NCI-H748 treated with DMSO at 0.1 percent for 48 hours (cell line): ENCODE measurements around the gene MFN2.
"Not testable (repeated sequence)": the region's sequence is repeated elsewhere in the genome, so short reads cannot be mapped to it uniquely, and the experiment has no call there.

Experiments
- DNase-seq: peaks from one replicate; lab custom pipeline; 2025; lab: John Stamatoyannopoulos, UW

MFN2 gene

DNA sequence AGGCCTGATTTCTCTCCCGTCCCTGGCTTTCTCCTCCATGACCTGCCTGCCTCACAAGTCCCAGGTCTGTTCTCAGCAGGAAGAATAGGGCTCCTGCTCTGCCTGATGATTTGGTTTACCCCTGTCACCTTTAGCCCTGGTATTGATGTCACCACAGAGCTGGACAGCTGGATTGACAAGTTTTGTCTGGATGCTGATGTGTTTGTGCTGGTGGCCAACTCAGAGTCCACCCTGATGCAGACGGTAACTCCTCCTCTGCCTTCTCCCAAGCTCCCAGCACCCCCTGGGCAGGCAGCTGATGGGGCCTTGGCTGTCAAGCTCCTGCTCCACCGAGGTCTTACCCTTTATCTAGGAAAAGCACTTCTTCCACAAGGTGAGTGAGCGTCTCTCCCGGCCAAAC lies 18.4 kb downstream of the MFN2 start:
- no peak for DNase-seq

DNA sequence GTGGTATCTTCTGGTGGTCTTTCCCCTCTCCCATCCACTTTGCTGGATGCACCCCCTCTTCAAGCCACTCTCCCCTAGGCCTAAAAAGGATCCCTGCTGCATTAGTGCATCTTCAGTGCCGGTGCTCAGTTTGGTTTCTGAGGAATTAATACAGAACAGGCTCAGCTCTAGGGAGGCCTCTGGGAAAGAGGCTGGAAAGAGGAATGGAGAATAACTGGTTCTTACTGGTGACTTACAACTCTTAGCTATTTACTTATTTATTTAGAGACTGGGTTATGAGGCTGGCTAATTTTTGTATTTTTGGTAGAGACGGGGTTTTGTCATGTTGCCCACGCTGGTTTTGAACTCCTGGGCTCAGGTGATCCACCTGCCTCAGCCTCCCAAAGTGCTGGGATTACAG lies 19.0 kb downstream of the MFN2 start:
- no peak for DNase-seq

DNA sequence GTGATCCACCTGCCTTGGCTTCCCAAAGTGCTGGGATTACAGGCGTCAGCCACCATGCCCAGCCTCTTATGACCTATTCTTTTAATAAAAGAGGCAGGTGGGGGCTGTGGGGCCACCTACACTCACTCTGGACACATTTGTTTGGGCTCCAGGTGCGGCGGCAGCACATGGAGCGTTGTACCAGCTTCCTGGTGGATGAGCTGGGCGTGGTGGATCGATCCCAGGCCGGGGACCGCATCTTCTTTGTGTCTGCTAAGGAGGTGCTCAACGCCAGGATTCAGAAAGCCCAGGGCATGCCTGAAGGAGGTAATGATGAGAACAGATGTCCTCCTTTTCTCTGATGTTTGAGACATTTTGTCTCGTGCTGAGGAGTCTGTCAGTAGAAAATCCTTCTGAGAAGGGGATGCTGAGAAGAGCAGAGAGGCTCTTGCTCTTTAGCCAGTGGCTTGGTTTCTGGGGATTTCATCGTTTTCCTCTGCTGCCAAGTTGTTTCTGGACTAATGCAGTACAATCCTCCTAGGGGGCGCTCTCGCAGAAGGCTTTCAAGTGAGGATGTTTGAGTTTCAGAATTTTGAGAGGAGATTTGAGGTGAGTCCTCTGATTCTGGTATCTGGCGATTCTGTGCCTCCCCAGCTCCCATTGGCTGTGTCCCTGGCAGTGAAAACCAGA lies 21.1 kb downstream of the MFN2 start:
- DNase-seq = no peak

DNA sequence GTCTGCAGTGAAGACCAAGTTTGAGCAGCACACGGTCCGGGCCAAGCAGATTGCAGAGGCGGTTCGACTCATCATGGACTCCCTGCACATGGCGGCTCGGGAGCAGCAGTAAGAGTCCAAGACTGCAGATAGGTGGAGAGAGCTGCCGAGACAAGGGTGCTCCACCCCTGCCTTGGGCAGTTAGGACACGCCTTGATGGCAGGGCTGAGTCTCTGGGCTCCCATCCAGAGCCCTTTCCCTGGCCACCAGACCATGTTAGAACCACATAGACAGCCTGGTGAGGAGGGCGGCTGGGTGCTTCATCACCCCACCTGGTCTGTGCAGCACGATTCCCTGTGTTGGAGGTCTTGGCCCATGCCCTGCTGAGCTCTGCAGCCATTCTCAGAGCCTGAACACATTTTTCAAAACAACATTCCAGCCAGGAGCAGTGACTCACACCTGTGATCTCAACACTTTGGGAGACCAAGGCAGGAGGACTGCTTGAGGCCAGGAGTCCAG lies 21.8 kb downstream of the MFN2 start:
- DNase-seq = no peak

DNA sequence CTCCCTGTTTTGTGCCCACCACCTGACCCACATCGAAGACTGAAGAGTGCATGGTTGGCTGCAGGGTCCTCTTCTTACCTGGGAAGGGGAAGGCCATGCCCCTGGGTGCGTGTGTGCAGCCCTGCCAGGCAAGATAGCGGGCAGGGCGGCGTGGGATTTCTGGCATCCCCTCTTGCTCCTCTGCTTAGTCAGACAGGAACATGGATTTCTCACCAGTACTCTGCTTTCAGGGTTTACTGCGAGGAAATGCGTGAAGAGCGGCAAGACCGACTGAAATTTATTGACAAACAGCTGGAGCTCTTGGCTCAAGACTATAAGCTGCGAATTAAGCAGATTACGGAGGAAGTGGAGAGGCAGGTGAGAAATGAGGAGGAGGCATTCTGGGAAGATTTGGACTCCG lies 23.5 kb downstream of the MFN2 start:
- DNase-seq = no peak

DNA sequence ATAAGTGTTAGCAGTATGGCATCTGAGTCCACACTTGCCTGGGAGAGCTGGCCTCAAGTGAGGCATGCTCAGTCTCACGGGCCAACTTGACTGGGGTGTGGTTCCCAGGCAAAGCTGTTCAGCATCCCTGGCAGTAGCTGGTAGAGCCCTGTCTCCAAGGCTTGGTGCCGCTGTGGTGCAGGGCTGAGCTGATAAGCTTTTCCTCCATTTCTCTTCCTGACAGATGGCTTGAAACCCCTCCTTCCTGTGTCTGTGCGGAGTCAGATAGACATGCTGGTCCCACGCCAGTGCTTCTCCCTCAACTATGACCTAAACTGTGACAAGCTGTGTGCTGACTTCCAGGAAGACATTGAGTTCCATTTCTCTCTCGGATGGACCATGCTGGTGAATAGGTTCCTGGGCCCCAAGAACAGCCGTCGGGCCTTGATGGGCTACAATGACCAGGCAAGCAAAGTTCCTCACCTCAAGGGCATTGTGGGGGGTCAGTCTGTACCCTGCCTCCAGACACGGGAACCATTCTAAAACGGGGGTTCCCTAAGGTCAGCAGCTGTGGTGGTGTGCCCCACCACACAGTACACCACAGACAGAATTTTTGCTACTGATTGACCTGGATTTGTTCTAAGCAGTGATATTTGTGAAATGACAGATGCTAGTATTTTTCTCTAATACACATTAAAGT lies 25.4 kb downstream of the MFN2 start:
- no peak for DNase-seq

DNA sequence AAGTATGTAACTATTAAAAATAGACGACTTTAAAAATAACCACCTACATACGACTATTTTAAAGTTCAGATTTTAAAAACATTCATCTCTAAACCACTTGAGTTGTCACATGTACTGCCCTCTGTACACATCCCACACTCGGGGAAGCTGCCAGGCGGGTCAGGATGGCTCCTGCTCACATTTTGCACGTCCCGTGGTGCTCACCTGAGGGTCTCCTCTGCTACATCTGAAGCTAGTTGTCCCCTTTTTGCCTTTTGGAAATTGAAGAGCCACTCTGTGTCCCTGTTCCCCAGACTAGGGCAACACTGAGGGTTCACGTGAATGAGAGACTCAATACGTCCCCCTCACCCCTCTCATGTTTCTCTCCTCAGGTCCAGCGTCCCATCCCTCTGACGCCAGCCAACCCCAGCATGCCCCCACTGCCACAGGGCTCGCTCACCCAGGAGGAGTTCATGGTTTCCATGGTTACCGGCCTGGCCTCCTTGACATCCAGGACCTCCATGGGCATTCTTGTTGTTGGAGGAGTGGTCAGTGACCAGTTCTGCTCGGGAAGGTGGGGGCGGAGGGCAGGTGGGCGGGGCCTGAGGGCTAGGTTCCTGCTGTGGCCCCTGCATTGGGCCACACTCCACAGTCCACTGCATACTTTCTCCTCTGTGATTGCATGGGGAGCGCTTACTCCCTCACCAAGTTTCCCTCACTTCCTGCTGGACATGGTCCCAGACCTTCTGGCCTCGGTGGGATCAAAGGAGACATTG lies 26.1 kb downstream of the MFN2 start:
- DNase-seq = no peak

DNA sequence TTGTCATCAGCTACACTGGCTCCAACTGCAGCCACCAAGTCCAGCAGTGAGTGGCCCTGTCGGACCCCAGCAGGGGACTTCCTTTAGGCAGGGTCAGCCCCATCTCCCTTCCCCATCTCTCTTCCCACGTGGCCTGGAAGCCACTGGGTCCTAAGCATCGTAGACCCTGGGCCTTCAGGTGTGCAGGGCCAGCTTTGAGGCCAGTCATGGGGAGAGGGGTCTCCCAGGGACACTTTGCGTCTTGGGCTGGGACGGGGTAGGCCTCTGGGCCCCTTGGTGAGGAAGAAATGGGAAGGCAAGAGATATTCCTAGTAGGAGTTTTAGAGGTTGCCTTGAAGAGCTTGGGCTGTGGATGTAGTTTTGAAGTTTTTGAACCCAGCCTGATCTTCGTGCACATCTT lies 27.0 kb downstream of the MFN2 start:
- no peak for DNase-seq

DNA sequence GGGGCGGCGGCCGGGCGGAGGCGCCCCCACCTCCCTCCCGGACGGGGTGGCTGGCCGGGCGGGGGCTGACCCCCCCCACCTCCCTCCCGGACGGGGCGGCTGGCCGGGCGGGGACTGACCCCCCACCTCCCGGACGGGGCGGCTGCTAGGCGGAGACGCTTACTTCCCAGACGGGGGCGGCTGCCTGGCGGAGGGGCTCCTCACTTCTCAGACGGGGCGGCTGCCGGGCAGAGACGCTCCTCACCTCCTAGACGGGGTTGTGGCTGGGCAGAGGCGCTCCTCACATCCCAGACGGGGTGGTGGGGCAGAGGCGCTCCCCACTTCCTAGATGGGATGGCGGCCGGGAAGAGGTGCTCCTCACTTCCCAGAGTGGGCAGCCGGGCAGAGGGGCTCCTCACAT lies 28.1 kb downstream of the MFN2 start:
- DNase-seq = not testable (repeated sequence)

DNA sequence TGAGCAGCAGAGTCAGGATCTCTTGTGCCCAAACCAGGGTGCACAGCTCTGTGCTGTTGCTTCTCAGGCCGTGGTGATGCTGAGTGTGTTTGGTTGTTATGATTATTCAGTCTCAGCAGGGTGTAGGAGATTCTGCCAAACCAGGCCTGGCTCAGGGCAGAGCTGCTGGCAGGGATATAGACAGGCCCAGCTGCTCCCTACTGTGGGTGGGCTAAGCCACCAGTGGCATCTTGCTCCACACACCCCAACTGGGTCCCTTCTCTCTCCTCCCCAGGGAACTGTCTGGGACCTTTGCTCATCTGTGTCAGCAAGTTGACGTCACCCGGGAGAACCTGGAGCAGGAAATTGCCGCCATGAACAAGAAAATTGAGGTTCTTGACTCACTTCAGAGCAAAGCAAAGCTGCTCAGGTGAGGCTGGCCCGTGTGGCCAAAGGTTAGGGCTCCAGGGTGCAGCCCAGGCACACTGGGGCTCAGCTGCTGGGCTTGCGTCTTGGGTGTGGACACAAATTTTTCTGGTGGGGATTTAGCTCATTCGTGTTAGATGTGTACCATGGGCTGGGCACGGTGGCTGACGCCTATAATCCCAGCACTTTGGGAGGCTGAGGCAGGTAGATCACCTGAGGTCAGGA lies 29.2 kb downstream of the MFN2 start:
- no peak for DNase-seq

DNA sequence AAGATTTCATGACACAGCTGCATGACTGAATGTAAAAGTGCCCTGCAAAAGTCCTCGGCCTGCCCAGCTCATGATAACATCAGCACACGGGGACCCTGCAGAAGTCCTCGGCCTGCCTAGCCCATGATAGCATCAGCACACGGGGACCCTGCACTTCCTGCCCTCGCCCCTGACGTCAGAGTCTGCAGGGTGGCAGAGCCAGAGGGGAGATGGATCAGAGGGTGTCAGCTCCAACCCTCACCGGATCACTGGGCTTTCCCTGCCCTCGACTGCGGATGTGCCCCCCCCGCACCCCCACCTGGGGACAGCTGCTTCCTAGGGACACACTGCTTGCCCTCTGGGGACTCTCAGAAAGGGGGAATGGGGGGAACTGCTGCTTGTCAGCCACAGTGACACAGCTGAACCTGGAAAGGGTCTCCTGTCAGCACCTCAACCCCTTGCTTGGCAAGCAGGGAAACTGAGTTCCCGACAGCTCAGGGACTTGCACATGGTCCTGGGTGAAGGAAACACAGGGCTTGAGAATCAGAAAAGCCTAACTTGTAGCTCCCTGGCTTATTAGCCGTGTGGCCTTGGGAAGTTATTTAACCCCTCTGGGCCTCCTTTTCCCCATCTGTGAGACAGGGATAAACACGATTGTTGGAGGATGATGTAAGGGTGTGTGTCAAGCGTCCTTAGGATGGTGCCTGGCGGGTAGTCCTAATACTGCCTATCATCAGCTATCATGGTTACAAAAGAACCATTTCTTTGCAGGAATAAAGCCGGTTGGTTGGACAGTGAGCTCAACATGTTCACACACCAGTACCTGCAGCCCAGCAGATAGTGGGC lies 30.7 kb downstream of the MFN2 start:
- DNase-seq = no peak

DNA sequence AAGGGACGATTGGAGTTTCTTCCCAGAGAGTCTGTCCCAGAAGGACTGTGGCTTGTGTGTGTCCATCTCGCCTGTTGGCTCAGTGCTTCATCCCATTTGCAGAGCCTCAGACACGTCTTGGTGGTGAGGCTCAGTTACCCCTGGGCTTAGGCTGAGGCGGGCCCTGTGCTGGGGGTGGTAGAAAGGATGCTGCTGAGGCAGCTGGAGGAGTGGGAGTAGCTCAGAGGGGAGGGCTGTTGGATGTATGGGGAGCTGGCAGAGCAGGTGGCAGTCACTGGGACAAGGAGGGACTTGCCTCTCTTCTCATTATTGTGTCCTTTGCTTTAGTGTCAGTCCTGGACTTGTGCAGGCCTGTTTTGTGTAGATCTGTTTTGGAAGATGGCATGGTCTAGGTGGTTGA lies 31.8 kb downstream of the MFN2 start:
- DNase-seq = no peak

DNA sequence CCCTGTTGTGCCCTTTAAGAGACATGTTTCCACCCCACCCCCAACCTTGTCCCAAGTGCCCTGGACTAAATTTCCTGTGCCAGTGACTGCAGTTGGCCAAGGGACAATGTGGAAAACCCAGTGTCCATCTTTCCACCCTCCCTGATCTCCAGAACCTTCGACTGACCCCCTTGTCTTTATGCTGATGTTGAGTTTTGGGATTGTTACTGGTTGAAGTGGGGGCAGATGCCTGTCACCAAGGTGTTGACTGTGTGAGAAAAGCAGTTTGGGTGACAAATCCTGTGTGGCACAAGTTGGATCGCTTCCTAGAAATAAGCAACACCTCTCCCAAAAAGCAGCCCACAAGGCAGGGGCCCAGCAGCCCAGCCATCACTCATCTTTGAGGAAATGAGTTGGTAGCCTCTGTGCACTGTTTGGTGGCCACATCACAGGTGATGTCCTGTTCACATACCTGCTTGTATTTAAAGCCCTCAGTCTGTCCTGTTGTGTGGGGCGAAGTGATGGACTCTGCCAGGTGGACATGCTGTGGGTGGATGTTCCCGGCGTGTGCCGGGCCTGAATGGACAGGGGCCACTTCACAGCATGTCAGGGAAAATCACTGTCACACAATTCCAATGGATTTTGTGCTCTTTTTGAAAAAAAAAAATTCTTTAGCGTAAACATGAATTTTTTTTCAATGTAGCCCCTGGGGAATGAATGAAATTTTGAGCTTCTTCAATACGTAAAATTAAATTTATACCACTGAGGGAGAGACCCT lies 32.5 kb downstream of the MFN2 start:
- no peak for DNase-seq

DNA sequence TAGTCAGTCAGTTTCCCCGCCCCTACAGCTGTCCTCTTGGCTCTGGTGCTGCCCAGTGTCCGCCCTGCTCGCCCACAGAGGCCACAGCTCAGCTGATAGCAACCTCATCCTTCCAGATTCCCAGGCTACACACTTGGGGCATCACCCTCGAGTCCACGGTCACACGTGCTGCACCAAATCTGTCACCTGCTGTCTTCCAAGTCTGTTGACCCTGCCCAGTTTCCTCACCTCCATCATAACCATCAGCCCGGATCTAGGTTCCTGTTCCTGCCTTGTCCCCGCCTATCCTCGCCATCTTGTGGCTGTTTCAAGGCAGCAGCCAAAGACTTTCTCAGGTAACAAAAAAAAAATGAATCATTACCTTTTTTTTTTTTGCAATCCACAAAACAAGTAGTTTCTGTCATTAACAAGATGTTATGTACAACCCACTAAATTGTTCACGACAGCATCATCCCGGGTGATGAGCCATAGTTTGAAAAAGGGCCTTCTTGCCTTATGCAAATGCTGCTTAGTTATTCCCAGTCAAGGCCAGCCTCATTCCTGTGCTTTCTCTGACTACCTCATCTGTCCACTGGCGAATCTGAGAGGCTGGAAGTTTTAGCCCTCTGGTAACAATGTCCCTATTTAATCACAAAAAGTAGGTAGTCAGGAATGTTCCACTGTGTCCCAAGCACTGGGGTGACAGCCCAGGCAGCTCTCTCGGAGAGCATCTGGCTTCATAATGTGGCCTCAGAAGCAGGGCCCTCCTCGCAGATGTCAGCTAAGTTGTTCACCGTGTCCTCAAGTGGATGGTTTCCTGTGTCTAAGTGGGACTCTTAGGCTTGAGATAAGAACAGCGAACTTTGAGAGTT lies 34.1 kb downstream of the MFN2 start:
- no peak for DNase-seq

DNA sequence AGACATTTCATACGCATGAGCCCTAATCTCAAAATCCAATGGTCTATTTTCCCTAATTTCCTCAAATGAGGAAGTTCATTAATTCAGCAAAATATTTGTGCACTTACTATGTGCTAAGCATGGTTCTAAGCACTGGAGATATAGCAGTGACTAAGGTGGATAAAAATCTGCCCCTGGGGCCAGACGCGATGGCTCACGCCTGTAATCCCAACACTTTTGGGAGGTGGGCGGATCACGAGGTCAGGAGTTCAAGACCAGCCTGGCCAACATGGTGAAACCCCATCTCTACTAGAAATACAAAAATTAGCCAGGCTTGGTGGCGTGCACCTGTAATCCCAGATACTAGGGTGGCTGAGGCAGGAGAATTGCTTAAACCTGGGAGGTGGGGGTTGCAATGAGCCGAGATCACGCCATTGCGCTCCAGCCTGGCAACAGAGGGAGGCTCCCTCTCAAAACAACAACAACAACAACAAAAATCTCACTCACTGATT lies 34.8 kb downstream of the MFN2 start:
- DNase-seq = no peak

DNA sequence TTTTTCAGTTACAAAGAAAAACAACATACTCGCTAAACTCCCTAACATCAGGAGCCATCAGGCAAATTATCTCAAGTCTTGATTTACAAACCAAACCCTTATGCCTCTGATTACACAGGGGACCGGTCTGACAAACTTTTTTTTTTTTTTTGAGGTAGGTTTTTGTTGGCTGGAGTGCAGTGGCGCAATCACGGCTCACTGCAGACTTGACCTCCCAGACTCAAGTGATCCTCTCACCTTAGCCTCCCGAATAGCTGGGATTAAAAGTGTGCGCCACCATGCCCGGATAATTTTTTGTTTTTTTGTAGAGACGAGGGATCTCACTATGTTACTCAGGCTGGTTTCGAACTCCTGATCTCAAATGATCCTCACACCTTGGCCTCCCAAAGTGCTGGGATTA lies 35.3 kb downstream of the MFN2 start:
- DNase-seq = no peak

DNA sequence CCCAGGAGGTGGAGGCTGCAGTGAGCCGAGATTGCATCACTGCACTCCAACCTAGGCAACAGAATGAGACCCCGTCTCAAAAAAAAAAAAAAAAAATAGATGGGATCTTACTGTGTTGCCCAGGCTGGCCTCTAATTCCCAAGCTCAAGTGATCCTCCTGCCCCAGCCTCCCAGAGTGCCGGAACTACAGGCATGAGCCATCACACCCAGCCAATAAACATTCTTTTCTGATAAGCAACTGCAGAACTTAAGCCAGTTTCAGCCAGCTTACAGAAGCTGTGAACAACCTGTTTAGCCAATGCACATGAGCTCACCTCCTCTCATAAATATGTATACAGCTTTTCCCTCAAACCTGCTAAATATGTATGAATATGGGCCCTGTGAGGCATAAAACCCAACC lies 35.9 kb downstream of the MFN2 start:
- no peak for DNase-seq

DNA sequence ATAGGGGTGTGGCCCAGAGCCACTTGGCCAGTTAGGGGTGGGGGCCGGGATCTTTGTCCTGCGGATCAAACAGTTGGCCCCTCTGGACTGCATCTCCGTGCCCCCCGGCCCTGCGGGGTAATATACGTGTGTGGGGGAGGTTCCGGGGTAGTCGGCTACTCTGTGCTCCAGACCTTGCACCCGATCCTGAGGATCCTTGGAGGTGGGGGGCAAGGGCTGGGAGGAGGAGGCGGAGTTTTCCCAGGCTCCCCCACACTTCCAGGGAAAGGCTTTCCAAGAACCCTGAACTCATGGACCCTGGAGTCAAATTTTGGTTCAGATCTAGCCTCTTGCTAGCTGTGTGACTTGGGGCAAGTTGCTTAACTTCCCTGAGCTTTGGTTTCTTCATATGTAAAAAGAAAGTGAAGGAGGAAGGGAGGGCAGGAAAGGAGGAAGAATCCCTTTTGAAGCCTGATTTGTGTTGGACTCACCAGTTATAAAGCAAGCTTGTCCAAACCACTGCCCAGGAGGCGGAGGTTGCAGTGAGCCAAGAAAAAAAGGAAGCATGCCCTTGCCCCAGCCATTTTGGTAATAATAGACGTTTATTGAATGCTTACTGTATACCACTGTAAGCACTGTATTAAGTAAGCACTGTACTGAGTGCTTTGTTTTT lies 39.7 kb downstream of the MFN2 start:
- no peak for DNase-seq

DNA sequence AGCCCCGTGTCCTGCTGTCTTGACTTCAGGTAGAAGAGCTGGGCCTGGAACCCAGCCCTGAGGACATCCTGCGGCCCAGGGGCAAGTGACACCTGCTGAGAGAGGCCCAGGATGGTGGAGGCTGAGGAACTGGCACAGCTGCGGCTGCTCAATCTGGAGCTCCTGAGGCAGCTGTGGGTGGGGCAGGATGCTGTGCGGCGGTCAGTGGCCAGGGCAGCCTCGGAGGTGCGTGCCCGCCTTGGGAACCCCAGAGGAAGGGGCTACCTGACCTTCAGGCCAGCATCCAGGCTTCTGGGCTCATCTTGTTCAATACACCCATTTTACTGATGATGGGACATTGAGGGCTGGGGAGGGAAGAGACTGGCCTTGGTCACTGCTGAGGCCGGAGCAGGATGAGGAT lies 41.4 kb downstream of the MFN2 start:
- DNase-seq = no peak
